BLaER1 treated with 17β-estradiol and CSF1 and Interleukin-3, amounts not matched to agents 10 nM and 100 nM (cell line): Measurements from ENCODE around the gene VIPR2.
"Not testable (repeated sequence)": the region's sequence is repeated elsewhere in the genome, so short reads cannot be mapped to it uniquely, and the experiment has no call there.

Experiments used
- H3K27ac ChIP-seq, 11 experiments: shearing (Covaris generic); formaldehyde crosslinking; 2 replicates each; pipeline ENCODE4 v1.8.1; 2022
- H3K27me3 ChIP-seq, 11 experiments: shearing (Covaris generic); formaldehyde crosslinking; 2 replicates each; pipeline ENCODE4 v1.8.1; 2022
- H3K36me3 ChIP-seq, 11 experiments: shearing (Covaris generic); formaldehyde crosslinking; 2 replicates each; pipeline ENCODE4 v1.8.1; 2022
- H3K4me1 ChIP-seq, 10 experiments: shearing (Covaris generic); formaldehyde crosslinking; 2 replicates each; pipeline ENCODE4 v1.8.1; 2022
- H3K4me2 ChIP-seq, 11 experiments: shearing (Covaris generic); formaldehyde crosslinking; 2 replicates each; pipeline ENCODE4 v1.8.1; 2022
- H3K4me3 ChIP-seq, 10 experiments: shearing (Covaris generic); formaldehyde crosslinking; 2 replicates each; pipeline ENCODE4 v1.8.1; 2022
- H3K9ac ChIP-seq, 11 experiments: shearing (Covaris generic); formaldehyde crosslinking; 2 replicates each; pipeline ENCODE4 v1.8.1; 2022
- H3K9me3 ChIP-seq, 11 experiments: shearing (Covaris generic); formaldehyde crosslinking; replicated peaks in 1 of 11; 2 replicates each; pipeline ENCODE4 v1.8.1; 2022
- H4K20me1 ChIP-seq, 11 experiments: shearing (Covaris generic); formaldehyde crosslinking; 2 replicates each; pipeline ENCODE4 v1.8.1; 2022
- Cebpa-rat ChIP-seq, 11 experiments: shearing (Covaris generic); IDR thresholded peaks; 2 replicates each; pipeline ENCODE4 v1.8.1; 2022

VIPR2 gene

GRCh38 chr7:159088016-159088865 lies 56.4 kb downstream of the VIPR2 start:
- Histone ChIP-seq H3K27me3 (peaks cover 0 to 10% (median 0%) of the 10 kb centered on the region in 11 experiments; a peak in 4 of 22 replicates), H3K9ac (no peak overlapping the region)

GRCh38 chr7:159086301-159086925 lies 58.3 kb downstream of the VIPR2 start:
- no peaks in the 10 kb centered on the region for H3K9me3 ChIP-seq
- no peak for TF ChIP-seq Cebpa-rat (IDR thresholded peaks at IDR 0.05)
- H3K4me1 ChIP-seq = peaks cover 0 to 11% (median 3%) of the 10 kb centered on the region in 10 experiments; a peak in 10 of 20 replicates
- H3K9ac ChIP-seq = no peak overlapping the region
- H3K27me3 ChIP-seq = no peaks in the 10 kb centered on the region
- no peaks in the 10 kb centered on the region for H4K20me1 ChIP-seq
- no peak overlapping the region for H3K27ac ChIP-seq
- H3K36me3 ChIP-seq = no peaks in the 10 kb centered on the region
- no peak overlapping the region for H3K4me3 ChIP-seq
- no peak overlapping the region for H3K4me2 ChIP-seq

More at GRCh38 chr7:159088016-159088865, 56.4 kb downstream of the VIPR2 start:
- Histone ChIP-seq H4K20me1 (no peaks in the 10 kb centered on the region; a peak in 1 of 22 replicates), H3K9me3 (no peaks in the 10 kb centered on the region), H3K27ac (no peak overlapping the region), H3K36me3 (no peaks in the 10 kb centered on the region), H3K4me2 (no peak overlapping the region), H3K4me1 (peaks cover 7 to 29% (median 21%) of the 10 kb centered on the region in 10 experiments), H3K4me3 (no peak overlapping the region)
- no peak for TF ChIP-seq Cebpa-rat (IDR thresholded peaks at IDR 0.05)

- Histone ChIP-seq H3K9ac (no peak overlapping the region), H3K36me3 (no peaks in the 10 kb centered on the region), H3K4me1 (peaks cover 0 to 9% (median 0%) of the 10 kb centered on the region in 10 experiments; a peak in 3 of 20 replicates), H3K4me3 (no peak overlapping the region), H4K20me1 (no peaks in the 10 kb centered on the region), H3K9me3 (no peaks in the 10 kb centered on the region), H3K27me3 (no peaks in the 10 kb centered on the region), H3K4me2 (no peak overlapping the region), H3K27ac (no peak overlapping the region)
- TF ChIP-seq Cebpa-rat (IDR thresholded peaks at IDR 0.05) = no peak
Measured at GRCh38 chr7:159084069-159084801, 60.4 kb downstream of the VIPR2 start.

- TF ChIP-seq Cebpa-rat (IDR thresholded peaks at IDR 0.05) = no peak
- no peaks in the 10 kb centered on the region for H4K20me1 ChIP-seq
- H3K9me3 ChIP-seq = no peaks in the 10 kb centered on the region
- H3K4me2 ChIP-seq = no peak overlapping the region
- no peak overlapping the region for H3K27ac ChIP-seq
- H3K9ac ChIP-seq = no peak overlapping the region
- H3K36me3 ChIP-seq = no peaks in the 10 kb centered on the region
- peaks cover 0 to 9% (median 0%) of the 10 kb centered on the region in 10 experiments; a peak in 3 of 20 replicates for H3K4me1 ChIP-seq
- no peak overlapping the region for H3K4me3 ChIP-seq
- no peaks in the 10 kb centered on the region for H3K27me3 ChIP-seq
Measured at GRCh38 chr7:159083698-159084068, 61.0 kb downstream of the VIPR2 start.

GRCh38 chr7:159083001-159083697 lies 61.5 kb downstream of the VIPR2 start:
- Histone ChIP-seq H3K4me1 (peaks cover 0 to 9% (median 0%) of the 10 kb centered on the region in 10 experiments; a peak in 3 of 20 replicates), H4K20me1 (no peaks in the 10 kb centered on the region)
- no peak for TF ChIP-seq Cebpa-rat (IDR thresholded peaks at IDR 0.05)

GRCh38 chr7:159082075-159082474 lies 62.6 kb downstream of the VIPR2 start:
- H3K36me3 ChIP-seq, H3K4me1 ChIP-seq, H3K27me3 ChIP-seq, H4K20me1 ChIP-seq, H3K9ac ChIP-seq, H3K4me3 ChIP-seq, H3K4me2 ChIP-seq, H3K9me3 ChIP-seq, H3K27ac ChIP-seq: not testable (repeated sequence)

More at GRCh38 chr7:159083001-159083697, 61.5 kb downstream of the VIPR2 start:
- Histone ChIP-seq H3K27ac (no peak overlapping the region), H3K27me3 (no peaks in the 10 kb centered on the region), H3K9me3 (no peaks in the 10 kb centered on the region), H3K36me3 (no peaks in the 10 kb centered on the region), H3K4me2 (no peak overlapping the region), H3K4me3 (no peak overlapping the region), H3K9ac (no peak overlapping the region)

GRCh38 chr7:159078911-159079270 lies 65.8 kb downstream of the VIPR2 start:
- Histone ChIP-seq H4K20me1 (no peaks in the 10 kb centered on the region), H3K27me3 (no peaks in the 10 kb centered on the region), H3K36me3 (no peaks in the 10 kb centered on the region), H3K9me3 (no peaks in the 10 kb centered on the region), H3K4me3 (no peak overlapping the region), H3K4me2 (no peak overlapping the region), H3K9ac (no peak overlapping the region), H3K27ac (no peak overlapping the region), H3K4me1 (0 out of 20 replicates have a peak, but pooled peaks cover 0 to 4% (median 0%) of the 10 kb centered on the region in 10 experiments)
- no peak for TF ChIP-seq Cebpa-rat (IDR thresholded peaks at IDR 0.05)

GRCh38 chr7:159078193-159078910 lies 66.3 kb downstream of the VIPR2 start:
- no peak overlapping the region for H3K9ac ChIP-seq
- no peaks in the 10 kb centered on the region for H3K9me3 ChIP-seq
- no peak overlapping the region for H3K4me3 ChIP-seq
- H3K4me1 ChIP-seq = 0 out of 20 replicates have a peak, but pooled peaks cover 0 to 4% (median 0%) of the 10 kb centered on the region in 10 experiments
- H4K20me1 ChIP-seq = no peaks in the 10 kb centered on the region
- H3K27me3 ChIP-seq = no peaks in the 10 kb centered on the region
- H3K27ac ChIP-seq = no peak overlapping the region
- no peak overlapping the region for H3K4me2 ChIP-seq
- TF ChIP-seq Cebpa-rat (IDR thresholded peaks at IDR 0.05) = no peak
- H3K36me3 ChIP-seq = no peaks in the 10 kb centered on the region
